Adrenal gland (tissue), 5 donors: ENCODE measurements around the gene SPART.

Experiments used
- CTCF ChIP-seq, 6 experiments: fragments of 450-650 bp in 4 of 6; fragments of 200-600 bp in 2 of 6; sonication (generic) in 1 of 6; IDR thresholded peaks; 1 replicate in 5 of 6; 2 replicates in 1 of 6; pipeline versions ENCODE4 v1.5.1 to v1.8.0; 2016 to 2021; ENCODE audit warnings: antibody characterized with exemption in 6 of 6, mild to moderate bottlenecking in 2 of 6, moderate library complexity in 1 of 6
- POLR2A ChIP-seq, 2 donors: fragments of 450-650 bp; IDR thresholded peaks; one replicate each; pipeline ENCODE4 v1.6.1; 2017; ENCODE audit warnings: antibody characterized with exemption in 2 of 2, mild to moderate bottlenecking in 2 of 2, moderate library complexity in 1 of 2
- donor health status: DM: no; HTN: no; CAD: no.

GRCh38 chr13:36261976-36262375 is 84.2 kb downstream of the SPART start:
- no peak for TF ChIP-seq CTCF (IDR thresholded peaks at IDR 0.05)
- TF ChIP-seq POLR2A (IDR thresholded peaks at IDR 0.05): no peak
